ENCODE data around the gene INKA2. TPM values are rescaled to one million over a fixed set of nuclear protein-coding genes. Genes with fewer than 3 reads are reported as not detected.

Gene INKA2
- polyA plus RNA-seq, 1 of the 3 experiments (the other 2 are of a cell fraction) = 1.1 TPM

- H3K9ac ChIP-seq = no peak overlapping the region
- ChIA-PET POLR2A (no interaction called here), CTCF (interaction anchor here (1.2 to 2.4 kb wide), 2 partner anchors 9 to 14 kb away, joined by 4 to 7 read pairs; partner anchors contain the start of gene INKA2)
- H3K9me2 ChIP-seq = no peaks in the 10 kb centered on the region
- no peaks in the 10 kb centered on the region for H4K20me1 ChIP-seq (ENCODE audit: insufficient read depth)
- TF ChIP-seq RAD21 (IDR thresholded peaks at IDR 0.05; ENCODE audit: low read length) (no peak), EZH2phosphoT487 (IDR thresholded peaks at IDR 0.05; ENCODE audit: borderline replicate concordance, low read depth) (no peak), TAF1 (IDR thresholded peaks at IDR 0.05; ENCODE audit: borderline replicate concordance, low read depth, low read length) (no peak), NRF1 (IDR thresholded peaks at IDR 0.05; ENCODE audit: low read depth, low read length) (no peak), MEF2A (IDR thresholded peaks at IDR 0.05; ENCODE audit: borderline replicate concordance, low read depth) (no peak)
- TF ChIP-seq, protein P1, sequence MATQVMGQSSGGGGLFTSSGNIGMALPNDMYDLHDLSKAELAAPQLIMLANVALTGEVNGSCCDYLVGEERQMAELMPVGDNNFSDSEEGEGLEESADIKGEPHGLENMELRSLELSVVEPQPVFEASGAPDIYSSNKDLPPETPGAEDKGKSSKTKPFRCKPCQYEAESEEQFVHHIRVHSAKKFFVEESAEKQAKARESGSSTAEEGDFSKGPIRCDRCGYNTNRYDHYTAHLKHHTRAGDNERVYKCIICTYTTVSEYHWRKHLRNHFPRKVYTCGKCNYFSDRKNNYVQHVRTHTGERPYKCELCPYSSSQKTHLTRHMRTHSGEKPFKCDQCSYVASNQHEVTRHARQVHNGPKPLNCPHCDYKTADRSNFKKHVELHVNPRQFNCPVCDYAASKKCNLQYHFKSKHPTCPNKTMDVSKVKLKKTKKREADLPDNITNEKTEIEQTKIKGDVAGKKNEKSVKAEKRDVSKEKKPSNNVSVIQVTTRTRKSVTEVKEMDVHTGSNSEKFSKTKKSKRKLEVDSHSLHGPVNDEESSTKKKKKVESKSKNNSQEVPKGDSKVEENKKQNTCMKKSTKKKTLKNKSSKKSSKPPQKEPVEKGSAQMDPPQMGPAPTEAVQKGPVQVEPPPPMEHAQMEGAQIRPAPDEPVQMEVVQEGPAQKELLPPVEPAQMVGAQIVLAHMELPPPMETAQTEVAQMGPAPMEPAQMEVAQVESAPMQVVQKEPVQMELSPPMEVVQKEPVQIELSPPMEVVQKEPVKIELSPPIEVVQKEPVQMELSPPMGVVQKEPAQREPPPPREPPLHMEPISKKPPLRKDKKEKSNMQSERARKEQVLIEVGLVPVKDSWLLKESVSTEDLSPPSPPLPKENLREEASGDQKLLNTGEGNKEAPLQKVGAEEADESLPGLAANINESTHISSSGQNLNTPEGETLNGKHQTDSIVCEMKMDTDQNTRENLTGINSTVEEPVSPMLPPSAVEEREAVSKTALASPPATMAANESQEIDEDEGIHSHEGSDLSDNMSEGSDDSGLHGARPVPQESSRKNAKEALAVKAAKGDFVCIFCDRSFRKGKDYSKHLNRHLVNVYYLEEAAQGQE (IDR thresholded peaks at IDR 0.05; ENCODE audit: low read depth, low read length) = no peak
- TF ChIP-seq, protein P2, sequence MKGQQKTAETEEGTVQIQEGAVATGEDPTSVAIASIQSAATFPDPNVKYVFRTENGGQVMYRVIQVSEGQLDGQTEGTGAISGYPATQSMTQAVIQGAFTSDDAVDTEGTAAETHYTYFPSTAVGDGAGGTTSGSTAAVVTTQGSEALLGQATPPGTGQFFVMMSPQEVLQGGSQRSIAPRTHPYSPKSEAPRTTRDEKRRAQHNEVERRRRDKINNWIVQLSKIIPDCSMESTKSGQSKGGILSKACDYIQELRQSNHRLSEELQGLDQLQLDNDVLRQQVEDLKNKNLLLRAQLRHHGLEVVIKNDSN (IDR thresholded peaks at IDR 0.05; ENCODE audit: borderline replicate concordance, low read depth) = no peak
- no peaks in the 10 kb centered on the region for H3K79me2 ChIP-seq (ENCODE audit: insufficient read depth)
- WGBS (ENCODE audit: low lambda C conversion rate) = 82% methylated on average over 6 of the region's 7 CpGs
- no peak overlapping the region for H2AFZ ChIP-seq (ENCODE audit: low read depth)
- no peaks in the 10 kb centered on the region for H3K4me1 ChIP-seq (ENCODE audit: control insufficient read depth in 1 of 2, insufficient read depth in 2 of 2, low read depth in 1 of 2, low read length in 1 of 2)
- no peaks in the 10 kb centered on the region for H3F3A ChIP-seq (replicated peaks; ENCODE audit: insufficient read depth)
- H3K4me2 ChIP-seq = no peak overlapping the region
- DNase-seq = no peak
- no peaks in the 10 kb centered on the region for H3K9me3 ChIP-seq
- no peak overlapping the region for H3K27ac ChIP-seq (ENCODE audit: low read depth in 2 of 2, low read length in 1 of 2)
- no peaks in the 10 kb centered on the region for H3K27me3 ChIP-seq (ENCODE audit: insufficient read depth)
- no peaks in the 10 kb centered on the region for H3K36me3 ChIP-seq (replicated peaks in 1 of 2; ENCODE audit: control insufficient read depth in 1 of 2, insufficient read depth in 2 of 2, low read length in 1 of 2)
- no peak overlapping the region for H3K4me3 ChIP-seq (ENCODE audit: low read depth in 2 of 2, low read length in 1 of 2)
These were observed 9.1 kb downstream of the INKA2 start for GRCh38 chr1:111729946-111730681.

DNA sequence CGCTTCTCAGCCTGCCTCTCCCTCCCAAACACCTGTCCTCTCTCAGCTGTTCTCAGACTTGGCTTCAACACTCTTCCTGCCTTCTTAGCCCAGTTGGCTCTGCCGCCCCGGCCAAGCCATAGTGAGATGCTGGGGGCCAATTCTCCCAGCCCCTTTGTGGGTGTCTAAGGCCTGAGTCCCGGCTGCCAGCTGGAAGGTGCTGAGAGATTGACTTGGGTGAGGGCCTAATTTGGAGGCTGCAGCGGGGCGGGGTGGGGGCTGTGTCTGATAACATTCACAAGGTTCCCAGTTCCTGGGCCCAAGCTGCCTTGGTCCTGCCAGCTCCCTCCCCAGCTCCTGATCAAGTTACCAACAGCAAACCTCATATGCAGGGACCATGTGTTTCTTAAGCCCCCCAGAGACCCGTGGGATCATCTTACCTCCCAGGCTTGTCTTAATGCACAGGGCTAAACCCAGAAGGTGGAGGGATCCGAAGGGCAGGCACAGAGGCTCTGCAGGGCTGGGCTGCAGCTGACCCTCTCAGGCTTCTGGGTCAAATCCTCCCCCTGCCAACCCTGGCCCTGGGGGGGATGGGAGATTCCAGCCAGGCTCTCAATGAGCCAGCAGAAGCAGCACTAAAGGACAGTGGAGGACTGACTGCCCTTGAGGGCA, 9.8 kb downstream of the INKA2 start:
- WGBS (ENCODE audit: low lambda C conversion rate) = 69% methylated on average over 5 of the region's 8 CpGs
- DNase-seq = no peak
- Histone ChIP-seq H3K9me3 (no peaks in the 10 kb centered on the region), H3K4me1 (ENCODE audit: control insufficient read depth in 1 of 2, insufficient read depth in 2 of 2, low read depth in 1 of 2, low read length in 1 of 2) (no peaks in the 10 kb centered on the region), H4K20me1 (ENCODE audit: insufficient read depth) (no peaks in the 10 kb centered on the region), H3K9ac (no peak overlapping the region), H3K36me3 (replicated peaks in 1 of 2; ENCODE audit: control insufficient read depth in 1 of 2, insufficient read depth in 2 of 2, low read length in 1 of 2) (no peaks in the 10 kb centered on the region), H3K4me3 (ENCODE audit: low read depth in 2 of 2, low read length in 1 of 2) (no peak overlapping the region), H3K79me2 (ENCODE audit: insufficient read depth) (no peaks in the 10 kb centered on the region), H3K27ac (ENCODE audit: low read depth in 2 of 2, low read length in 1 of 2) (no peak overlapping the region), H3K9me2 (no peaks in the 10 kb centered on the region), H3K4me2 (no peak overlapping the region), H3K27me3 (ENCODE audit: insufficient read depth) (no peaks in the 10 kb centered on the region), H2AFZ (ENCODE audit: low read depth) (no peak overlapping the region), H3F3A (replicated peaks; ENCODE audit: insufficient read depth) (no peaks in the 10 kb centered on the region)
- ChIA-PET POLR2A (no interaction called here), CTCF (interaction anchor here (2.4 to 2.7 kb wide), 2 partner anchors 10 to 15 kb away, joined by 7 to 18 read pairs; partner anchors contain the start of gene INKA2)
- TF ChIP-seq USF2 (IDR thresholded peaks at IDR 0.05; ENCODE audit: borderline replicate concordance, low read depth, low read length) = no peak
- no peak for TF ChIP-seq RXRA (IDR thresholded peaks at IDR 0.05; ENCODE audit: borderline replicate concordance, low read depth)
- TF ChIP-seq SIN3A (IDR thresholded peaks at IDR 0.05; ENCODE audit: borderline replicate concordance, low read depth, low read length) = no peak
- TF ChIP-seq NRF1 (IDR thresholded peaks at IDR 0.05; ENCODE audit: low read depth, low read length) = no peak
- no peak for TF ChIP-seq FOSL2 (IDR thresholded peaks at IDR 0.05; ENCODE audit: borderline replicate concordance, low read depth)
- no peak for TF ChIP-seq ELF1 (IDR thresholded peaks at IDR 0.05)
- TF ChIP-seq, protein P3, sequence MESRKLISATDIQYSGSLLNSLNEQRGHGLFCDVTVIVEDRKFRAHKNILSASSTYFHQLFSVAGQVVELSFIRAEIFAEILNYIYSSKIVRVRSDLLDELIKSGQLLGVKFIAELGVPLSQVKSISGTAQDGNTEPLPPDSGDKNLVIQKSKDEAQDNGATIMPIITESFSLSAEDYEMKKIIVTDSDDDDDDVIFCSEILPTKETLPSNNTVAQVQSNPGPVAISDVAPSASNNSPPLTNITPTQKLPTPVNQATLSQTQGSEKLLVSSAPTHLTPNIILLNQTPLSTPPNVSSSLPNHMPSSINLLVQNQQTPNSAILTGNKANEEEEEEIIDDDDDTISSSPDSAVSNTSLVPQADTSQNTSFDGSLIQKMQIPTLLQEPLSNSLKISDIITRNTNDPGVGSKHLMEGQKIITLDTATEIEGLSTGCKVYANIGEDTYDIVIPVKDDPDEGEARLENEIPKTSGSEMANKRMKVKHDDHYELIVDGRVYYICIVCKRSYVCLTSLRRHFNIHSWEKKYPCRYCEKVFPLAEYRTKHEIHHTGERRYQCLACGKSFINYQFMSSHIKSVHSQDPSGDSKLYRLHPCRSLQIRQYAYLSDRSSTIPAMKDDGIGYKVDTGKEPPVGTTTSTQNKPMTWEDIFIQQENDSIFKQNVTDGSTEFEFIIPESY (IDR thresholded peaks at IDR 0.05; ENCODE audit: borderline replicate concordance, low read depth) = no peak
- TF ChIP-seq, protein P4, sequence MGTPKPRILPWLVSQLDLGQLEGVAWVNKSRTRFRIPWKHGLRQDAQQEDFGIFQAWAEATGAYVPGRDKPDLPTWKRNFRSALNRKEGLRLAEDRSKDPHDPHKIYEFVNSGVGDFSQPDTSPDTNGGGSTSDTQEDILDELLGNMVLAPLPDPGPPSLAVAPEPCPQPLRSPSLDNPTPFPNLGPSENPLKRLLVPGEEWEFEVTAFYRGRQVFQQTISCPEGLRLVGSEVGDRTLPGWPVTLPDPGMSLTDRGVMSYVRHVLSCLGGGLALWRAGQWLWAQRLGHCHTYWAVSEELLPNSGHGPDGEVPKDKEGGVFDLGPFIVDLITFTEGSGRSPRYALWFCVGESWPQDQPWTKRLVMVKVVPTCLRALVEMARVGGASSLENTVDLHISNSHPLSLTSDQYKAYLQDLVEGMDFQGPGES (IDR thresholded peaks at IDR 0.05; ENCODE audit: low read depth, low read length) = no peak
- TF ChIP-seq GABPA (IDR thresholded peaks at IDR 0.05; ENCODE audit: low read depth) = no peak
- TF ChIP-seq EZH2phosphoT487 (IDR thresholded peaks at IDR 0.05; ENCODE audit: borderline replicate concordance, low read depth) = no peak
- TF ChIP-seq FOXM1 (IDR thresholded peaks at IDR 0.05; ENCODE audit: low read depth) = no peak
